Neuronal stem cell (in vitro differentiated cells): ENCODE measurements around the gene SLC13A4.

Source experiments
- DNase-seq: peaks from one replicate; pipeline ENCODE4 v3.0.0-alpha.2; 2013; ENCODE audit warnings: low spot score
- H2AFZ ChIP-seq: one replicate; pipeline ENCODE4 v1.6.1; 2013; ENCODE audit warnings: mild to moderate bottlenecking, low read length, inconsistent platforms
- H2AK5ac ChIP-seq: 2 replicates; pipeline ENCODE4 v1.6.1; 2013; ENCODE audit warnings: low read depth, mild to moderate bottlenecking, inconsistent platforms, low read length, moderate library complexity, mixed read lengths
- H2BK120ac ChIP-seq: 2 replicates; pipeline ENCODE4 v1.6.1; 2013; ENCODE audit warnings: low read depth, mild to moderate bottlenecking, inconsistent platforms, low read length, moderate library complexity, mixed read lengths
- H2BK12ac ChIP-seq: one replicate; pipeline ENCODE4 v1.6.1; 2013; ENCODE audit warnings: low read length, inconsistent platforms
- H2BK15ac ChIP-seq: 2 replicates; pipeline ENCODE4 v1.6.1; 2013; ENCODE audit warnings: mild to moderate bottlenecking, low read length, inconsistent platforms, mixed read lengths
- H2BK5ac ChIP-seq: one replicate; pipeline ENCODE4 v1.6.1; 2013; ENCODE audit warnings: inconsistent platforms, mild to moderate bottlenecking, low read length, moderate library complexity
- H3K14ac ChIP-seq: one replicate; pipeline ENCODE4 v1.6.1; 2013; ENCODE audit warnings: low read length, inconsistent platforms
- H3K18ac ChIP-seq: 2 replicates; pipeline ENCODE4 v1.6.1; 2013; ENCODE audit warnings: low read length, inconsistent platforms
- H3K23ac ChIP-seq: 2 replicates; pipeline ENCODE4 v1.6.1; 2013; ENCODE audit warnings: low read depth, mild to moderate bottlenecking, mixed read lengths, low read length, inconsistent platforms; ENCODE audit not compliant: poor library complexity
- H3K27ac ChIP-seq: replicated peaks from 3 replicates; pipeline ENCODE4 v1.5.1; 2013; ENCODE audit warnings: low read length, inconsistent platforms
- H3K27me3 ChIP-seq, 3 experiments: 2 replicates each; pipeline ENCODE4 v1.6.1; 2013; ENCODE audit warnings: low read length in 3 of 3, mild to moderate bottlenecking in 2 of 3, inconsistent platforms in 1 of 3, low read depth in 1 of 3, mixed read lengths in 1 of 3, moderate library complexity in 1 of 3; ENCODE audit not compliant: control insufficient read depth in 3 of 3, insufficient read depth in 3 of 3
- H3K36me3 ChIP-seq, 2 donors: replicated peaks in 1 of 2; 2 replicates each; pipeline ENCODE4 v1.6.1; 2013; ENCODE audit warnings: low read length in 2 of 2; ENCODE audit not compliant: control insufficient read depth in 2 of 2, insufficient read depth in 2 of 2
- H3K4ac ChIP-seq: 2 replicates; pipeline ENCODE4 v1.6.1; 2013; ENCODE audit warnings: inconsistent platforms, mild to moderate bottlenecking, low read length, moderate library complexity
- H3K4me1 ChIP-seq, 2 donors: 1 replicate in 1 of 2; 2 replicates in 1 of 2; pipeline ENCODE4 v1.6.1; 2013; ENCODE audit warnings: low read length in 2 of 2, low read depth in 1 of 2; ENCODE audit not compliant: control insufficient read depth in 2 of 2, insufficient read depth in 1 of 2
- H3K4me2 ChIP-seq: one replicate; pipeline ENCODE4 v1.6.1; 2013; ENCODE audit warnings: mild to moderate bottlenecking, low read length, inconsistent platforms; ENCODE audit not compliant: insufficient read depth, poor library complexity, severe bottlenecking
- H3K4me3 ChIP-seq, 2 donors: 2 replicates each; pipeline ENCODE4 v1.5.1; 2013; ENCODE audit warnings: low read length in 2 of 2, mild to moderate bottlenecking in 2 of 2, inconsistent platforms in 1 of 2, moderate library complexity in 1 of 2
- H3K79me1 ChIP-seq: one replicate; pipeline ENCODE4 v1.6.1; 2013; ENCODE audit warnings: low read depth, mild to moderate bottlenecking, inconsistent platforms, low read length, moderate library complexity
- H3K9ac ChIP-seq: one replicate; pipeline ENCODE4 v1.6.1; 2013; ENCODE audit warnings: mild to moderate bottlenecking, low read depth, low read length, inconsistent platforms; ENCODE audit not compliant: poor library complexity
- H3K9me3 ChIP-seq, 2 donors: replicated peaks in 1 of 2; 2 replicates each; pipeline versions ENCODE3 to v1.6.1; 2013; ENCODE audit warnings: low read length in 2 of 2, mild to moderate bottlenecking in 2 of 2, inconsistent platforms in 1 of 2, low read depth in 1 of 2, mixed read lengths in 1 of 2, moderate library complexity in 1 of 2; ENCODE audit not compliant: control insufficient read depth in 2 of 2, insufficient read depth in 1 of 2
- H4K8ac ChIP-seq: one replicate; pipeline ENCODE4 v1.6.1; 2013; ENCODE audit warnings: low read depth, mild to moderate bottlenecking, inconsistent platforms, low read length, moderate library complexity
- H4K91ac ChIP-seq: one replicate; pipeline ENCODE4 v1.6.1; 2013; ENCODE audit warnings: low read length, low read depth, mild to moderate bottlenecking, inconsistent platforms; ENCODE audit not compliant: poor library complexity
- WGBS, 2 donors: extraction: QIAGEN DNeasy Blood & Tissue Kit; methylation state at CpG; one replicate each; pipeline ENCODE4 v1.1.7; 2013; ENCODE audit warnings: missing lambda C conversion rate in 2 of 2, mixed read lengths in 1 of 2; ENCODE audit not compliant: insufficient read length in 2 of 2, insufficient replicate concordance in 1 of 2; ENCODE audit errors: extremely low coverage in 2 of 2; 5-methylcytosine and 5-hydroxymethylcytosine counted together

The SLC13A4 gene

DNA sequence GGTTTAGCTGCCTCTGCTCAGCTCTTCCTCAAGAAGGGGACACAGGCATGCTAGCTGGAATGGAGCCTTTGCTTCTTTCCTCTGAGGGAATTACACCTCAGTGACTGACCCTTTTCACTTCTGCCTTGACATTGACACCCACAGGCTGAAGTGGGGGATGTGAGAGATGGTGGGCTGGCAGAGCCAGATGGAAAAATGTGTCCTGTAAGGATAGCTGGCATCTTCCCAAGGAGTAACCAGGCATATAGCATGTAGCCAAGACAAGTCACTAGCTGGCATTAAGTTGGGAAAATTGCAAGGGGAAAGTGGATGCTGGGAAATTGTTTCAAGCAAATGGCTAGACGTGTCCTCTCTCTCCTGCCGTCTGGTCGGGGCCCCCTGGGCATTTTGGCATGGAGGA lies 45.8 kb downstream of the SLC13A4 start:
- Histone ChIP-seq H3K36me3 (peaks cover 9 to 60% of the 10 kb centered on the region in 2 donors), H3K27ac (no peak overlapping the region), H2BK5ac (no peak overlapping the region), H2BK120ac (no peak overlapping the region), H3K18ac (no peak overlapping the region), H3K4me1 (no peaks in the 10 kb centered on the region), H3K4ac (no peak overlapping the region), H3K9me3 (no peaks in the 10 kb centered on the region), H2BK12ac (no peak overlapping the region), H3K27me3 (no peaks in the 10 kb centered on the region), H2AK5ac (no peak overlapping the region), H3K4me3 (no peak overlapping the region), H3K23ac (no peak overlapping the region), H3K9ac (no peak overlapping the region), H2AFZ (no peak overlapping the region), H3K79me1 (peaks cover 4% of the 10 kb centered on the region), H3K14ac (no peak overlapping the region), H2BK15ac (no peak overlapping the region), H4K8ac (no peak overlapping the region), H3K4me2 (no peak overlapping the region), H4K91ac (no peak overlapping the region)
- no CpG with 5 or more reads among the region's 3 CpGs for WGBS, 2 donors
- DNase-seq, result no peak

DNA sequence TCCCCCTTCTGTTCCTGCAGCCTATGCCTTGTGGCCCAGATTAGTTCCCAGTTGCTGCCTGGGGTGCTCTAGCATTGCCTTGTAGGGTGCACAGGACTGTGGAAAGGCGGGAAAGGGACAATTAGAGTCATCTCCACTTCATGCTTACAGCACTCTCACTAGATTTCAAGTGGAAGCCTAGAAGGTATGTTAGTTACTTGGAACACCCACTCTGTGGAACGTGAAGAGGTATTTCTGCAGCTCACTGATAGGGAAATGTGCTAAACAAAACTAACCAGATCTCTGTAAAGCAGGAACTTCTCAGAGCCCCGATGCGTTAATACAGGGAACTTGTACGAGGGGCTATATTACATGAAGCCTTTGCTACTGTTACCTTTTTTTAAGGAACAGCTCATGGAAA lies 46.2 kb downstream of the SLC13A4 start:
- Histone ChIP-seq H4K8ac (no peak overlapping the region), H3K27me3 (no peaks in the 10 kb centered on the region), H2AK5ac (no peak overlapping the region), H3K79me1 (peaks cover 4% of the 10 kb centered on the region), H3K36me3 (peaks cover 9 to 62% of the 10 kb centered on the region in 2 donors), H3K23ac (no peak overlapping the region), H3K27ac (no peak overlapping the region), H3K4ac (no peak overlapping the region), H2BK120ac (no peak overlapping the region), H3K18ac (no peak overlapping the region), H2AFZ (no peak overlapping the region), H3K4me1 (no peaks in the 10 kb centered on the region), H2BK12ac (no peak overlapping the region), H3K9ac (no peak overlapping the region), H4K91ac (no peak overlapping the region), H3K4me3 (no peak overlapping the region), H3K14ac (no peak overlapping the region), H3K9me3 (no peaks in the 10 kb centered on the region), H2BK5ac (no peak overlapping the region), H3K4me2 (no peak overlapping the region), H2BK15ac (no peak overlapping the region)
- WGBS, 2 donors, result no CpG with 5 or more reads among the region's 5 CpGs
- no peak for DNase-seq

DNA sequence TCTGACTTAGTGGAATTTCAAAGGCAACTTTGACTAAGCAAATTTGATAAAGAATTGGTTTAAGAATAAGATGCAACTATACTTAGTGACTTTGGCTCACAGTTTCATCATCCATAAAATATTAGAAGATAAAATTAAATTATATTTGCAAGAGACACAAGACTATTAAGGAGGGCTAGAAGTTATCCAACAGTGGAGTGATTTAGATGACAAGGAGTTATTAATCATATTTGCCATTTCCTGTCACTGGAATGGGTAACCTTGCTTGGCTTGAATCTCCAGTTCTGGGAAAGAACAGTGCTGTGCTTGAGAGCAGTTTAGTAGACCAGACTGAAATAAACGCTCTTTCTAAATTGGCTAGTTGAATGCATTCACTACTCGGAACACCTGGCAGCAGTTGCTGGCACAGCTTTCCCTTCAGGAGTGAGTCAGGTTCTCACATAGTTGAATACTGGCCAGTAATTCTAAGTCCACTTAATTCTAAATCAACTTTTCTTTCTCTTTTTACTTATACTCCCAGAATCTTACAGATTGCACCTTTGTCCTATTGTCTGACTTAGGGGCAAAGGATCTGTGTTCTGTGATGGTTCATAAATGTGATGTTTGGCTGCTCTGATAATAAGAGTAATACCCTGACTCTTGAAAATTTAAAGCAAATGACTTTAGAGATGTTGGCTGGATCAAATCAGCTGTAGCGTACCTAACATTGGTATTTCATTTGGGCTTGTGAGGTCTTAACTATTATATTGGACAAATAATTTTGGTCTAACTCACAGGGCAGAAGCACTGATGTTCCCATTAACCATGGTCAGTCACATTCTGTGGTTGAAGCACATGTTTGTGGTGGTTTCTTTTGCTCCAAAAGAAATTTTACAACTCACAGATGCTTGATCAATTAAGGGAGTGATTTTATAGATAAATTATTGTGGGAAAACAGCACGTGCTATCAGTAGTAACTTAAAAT lies 49.1 kb downstream of the SLC13A4 start:
- H3K9me3 ChIP-seq, result no peaks in the 10 kb centered on the region
- no peak overlapping the region for H3K9ac ChIP-seq
- H2BK120ac ChIP-seq, result no peak overlapping the region
- no peak overlapping the region for H2AFZ ChIP-seq
- H3K4ac ChIP-seq, result no peak overlapping the region
- DNase-seq, result no peak
- no peak overlapping the region for H3K18ac ChIP-seq
- H2BK12ac ChIP-seq, result no peak overlapping the region
- no peak overlapping the region for H3K27ac ChIP-seq
- H4K8ac ChIP-seq, result no peak overlapping the region
- no peak overlapping the region for H3K4me2 ChIP-seq
- no peak overlapping the region for H4K91ac ChIP-seq
- WGBS, 2 donors, result no CpG with 5 or more reads among the region's 4 CpGs
- H3K4me3 ChIP-seq, result no peak overlapping the region
- H2BK5ac ChIP-seq, result no peak overlapping the region
- no peak overlapping the region for H3K23ac ChIP-seq
- H3K27me3 ChIP-seq, result no peaks in the 10 kb centered on the region
- H3K14ac ChIP-seq, result no peak overlapping the region
- H2BK15ac ChIP-seq, result no peak overlapping the region
- no peak overlapping the region for H2AK5ac ChIP-seq
- no peaks in the 10 kb centered on the region for H3K4me1 ChIP-seq
- peaks cover under 1% of the 10 kb centered on the region for H3K79me1 ChIP-seq
- H3K36me3 ChIP-seq, result peaks cover 9 to 85% of the 10 kb centered on the region in 2 donors

DNA sequence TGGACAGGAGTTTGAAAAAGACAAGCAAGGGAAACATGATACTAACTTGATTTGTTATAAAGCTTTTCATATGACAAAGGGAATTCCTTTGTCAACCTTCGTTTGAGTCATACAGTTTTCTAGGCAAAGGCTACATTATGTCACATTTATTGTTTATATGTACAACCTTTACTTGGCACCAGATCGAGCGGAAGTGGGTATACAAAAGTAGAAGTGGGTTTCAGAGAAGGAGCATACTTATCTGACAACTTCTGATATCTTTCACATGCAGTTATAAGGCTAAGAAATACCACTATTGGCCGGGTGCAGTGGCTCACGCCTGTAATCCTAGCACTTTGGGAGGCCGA lies 54.7 kb downstream of the SLC13A4 start:
- Histone ChIP-seq H3K4me2 (no peak overlapping the region), H2AK5ac (no peak overlapping the region), H3K27ac (no peak overlapping the region), H3K4me1 (no peaks in the 10 kb centered on the region), H3K79me1 (peaks cover 3% of the 10 kb centered on the region), H3K18ac (no peak overlapping the region), H2BK120ac (no peak overlapping the region), H4K91ac (no peak overlapping the region), H2BK5ac (no peak overlapping the region), H3K14ac (no peak overlapping the region), H2BK12ac (no peak overlapping the region), H2BK15ac (no peak overlapping the region), H3K4ac (no peak overlapping the region), H3K36me3 (peaks cover 5 to 55% of the 10 kb centered on the region in 2 donors), H2AFZ (no peak overlapping the region), H3K9ac (no peak overlapping the region), H3K4me3 (no peak overlapping the region), H4K8ac (no peak overlapping the region), H3K23ac (no peak overlapping the region), H3K9me3 (peaks cover 2 to 9% of the 10 kb centered on the region in 2 donors), H3K27me3 (no peaks in the 10 kb centered on the region)
- DNase-seq, result no peak
- no CpG with 5 or more reads among the region's 6 CpGs for WGBS, 2 donors
